NCI-H2029 (cell line): ENCODE measurements around the gene UGT8.

ENCODE experiments used
- DNase-seq: peaks from one replicate; lab custom pipeline; 2025; lab: John Stamatoyannopoulos, UW

Gene UGT8

GRCh38 chr4:114691865-114692264 is 93.3 kb downstream of the UGT8 start:
- no peak for DNase-seq

- DNase-seq: no peak
Measured at GRCh38 chr4:114692958-114693357, 94.4 kb downstream of the UGT8 start.

- DNase-seq: peak; percentile 24
Measured at GRCh38 chr4:114694770-114695169, 96.2 kb downstream of the UGT8 start.

- DNase-seq: no peak
Measured at GRCh38 chr4:114698231-114698630, 99.6 kb downstream of the UGT8 start.

- no peak for DNase-seq
Measured at GRCh38 chr4:114701491-114701890, 102.9 kb downstream of the UGT8 start.

- no peak for DNase-seq
Measured at GRCh38 chr4:114717432-114717831, 118.8 kb downstream of the UGT8 start.

GRCh38 chr4:114725066-114725465 is 126.5 kb downstream of the UGT8 start:
- DNase-seq: no peak

GRCh38 chr4:114727461-114727860 is 128.9 kb downstream of the UGT8 start:
- no peak for DNase-seq
